HFF-Myc (cell line): ENCODE measurements around the gene TRMT11.

Experiments
- DNase-seq: peaks from one replicate; pipeline ENCODE4 v3.0.0-alpha.2; 2011; ENCODE audit warnings: low read depth; ENCODE audit errors: extremely low read depth
- H3K4me3 ChIP-seq: replicated peaks from 2 replicates; pipeline ENCODE4 v1.5.1; 2011; ENCODE audit warnings: low read depth, mild to moderate bottlenecking, control low read depth, low read length
- CTCF ChIP-seq: IDR thresholded peaks from 2 replicates; pipeline ENCODE4 v1.5.1; 2012; ENCODE audit warnings: mild to moderate bottlenecking, low read depth, low read length, control low read depth; ENCODE audit errors: missing control alignments

TRMT11 gene

GRCh38 chr6:126066053-126067048, 80.0 kb downstream of the TRMT11 start:
- no peak for DNase-seq
- TF ChIP-seq CTCF = no peak
- no peak overlapping the region for H3K4me3 ChIP-seq

GRCh38 chr6:126067073-126067472, 80.7 kb downstream of the TRMT11 start:
- no peak for DNase-seq

GRCh38 chr6:126069449-126069848, 83.1 kb downstream of the TRMT11 start:
- TF ChIP-seq CTCF = no peak

More at GRCh38 chr6:126067073-126067472, 80.7 kb downstream of the TRMT11 start:
- H3K4me3 ChIP-seq = no peak overlapping the region
- TF ChIP-seq CTCF = no peak

GRCh38 chr6:126071000-126071647, 84.8 kb downstream of the TRMT11 start:
- H3K4me3 ChIP-seq = no peak overlapping the region
- no peak for TF ChIP-seq CTCF
- no peak for DNase-seq

More at GRCh38 chr6:126069449-126069848, 83.1 kb downstream of the TRMT11 start:
- no peak for DNase-seq
- no peak overlapping the region for H3K4me3 ChIP-seq

GRCh38 chr6:126072172-126072571, 85.8 kb downstream of the TRMT11 start:
- DNase-seq = no peak
- no peak overlapping the region for H3K4me3 ChIP-seq
- no peak for TF ChIP-seq CTCF

GRCh38 chr6:126072834-126073233, 86.5 kb downstream of the TRMT11 start:
- H3K4me3 ChIP-seq = no peak overlapping the region
- no peak for DNase-seq
- no peak for TF ChIP-seq CTCF
